Hepatocyte (in vitro differentiated cells): ENCODE measurements around the gene PLD5. TPM values are rescaled to one million over a fixed set of nuclear protein-coding genes. Genes with fewer than 3 reads are reported as not detected.
"Not testable (repeated sequence)": the region's sequence is repeated elsewhere in the genome, so short reads cannot be mapped to it uniquely, and the experiment has no call there.

Experiments
- DNase-seq: peaks from one replicate; pipeline ENCODE4 v3.0.0-alpha.2; 2016; ENCODE audit warnings: low spot score
- H2AFZ ChIP-seq: fragments of 200-600 bp; sonication (generic); 2 replicates; pipeline ENCODE4 v1.6.0; 2016; ENCODE audit warnings: antibody characterized with exemption, mild to moderate bottlenecking
- H3K27ac ChIP-seq: fragments of 200-600 bp; sonication (generic); 2 replicates; pipeline ENCODE4 v1.5.1; 2016; ENCODE audit warnings: mild to moderate bottlenecking
- H3K27me3 ChIP-seq: fragments of 200-600 bp; sonication (generic); 2 replicates; pipeline ENCODE4 v1.6.1; 2016
- H3K36me3 ChIP-seq: fragments of 200-600 bp; sonication (generic); replicated peaks from 2 replicates; pipeline ENCODE4 v1.5.1; 2016; ENCODE audit warnings: low read depth; ENCODE audit not compliant: insufficient read depth
- H3K4me1 ChIP-seq: fragments of 200-600 bp; sonication (generic); 2 replicates; pipeline ENCODE4 v1.5.1; 2016; ENCODE audit warnings: mild to moderate bottlenecking, moderate library complexity; ENCODE audit not compliant: insufficient read depth
- H3K4me2 ChIP-seq: fragments of 200-600 bp; sonication (generic); 2 replicates; pipeline ENCODE4 v1.6.0; 2016
- H3K4me3 ChIP-seq: fragments of 200-600 bp; sonication (generic); 2 replicates; pipeline ENCODE4 v1.5.1; 2016; ENCODE audit warnings: mild to moderate bottlenecking
- H3K79me2 ChIP-seq: fragments of 200-600 bp; sonication (generic); 2 replicates; pipeline ENCODE4 v1.6.0; 2017; ENCODE audit warnings: mild to moderate bottlenecking
- H3K9me2 ChIP-seq: fragments of 200-600 bp; sonication (generic); replicated peaks from 2 replicates; pipeline ENCODE4 v1.6.0; 2017; ENCODE audit warnings: mild to moderate bottlenecking; ENCODE audit not compliant: insufficient read depth
- H3K9me3 ChIP-seq: fragments of 200-600 bp; sonication (generic); 2 replicates; pipeline ENCODE4 v1.5.1; 2016; ENCODE audit warnings: low read depth, mild to moderate bottlenecking
- H4K20me1 ChIP-seq: fragments of 200-600 bp; sonication (generic); 2 replicates; pipeline ENCODE4 v1.6.0; 2016; ENCODE audit warnings: mild to moderate bottlenecking; ENCODE audit not compliant: insufficient read depth, poor library complexity, severe bottlenecking
- CTCF ChIP-seq: fragments of 200-600 bp; sonication (generic); IDR thresholded peaks from 2 replicates; pipeline ENCODE4 v1.5.1; 2016; ENCODE audit warnings: antibody characterized with exemption, mild to moderate bottlenecking; ENCODE audit not compliant: poor library complexity
- EZH2 ChIP-seq: fragments of 200-600 bp; sonication (generic); IDR thresholded peaks from 2 replicates; pipeline ENCODE4 v1.6.1; 2016; ENCODE audit warnings: antibody characterized with exemption, mild to moderate bottlenecking, borderline replicate concordance
- EZH2phosphoT487 ChIP-seq: fragments of 200-600 bp; sonication (generic); IDR thresholded peaks from one replicate; pipeline ENCODE4 v1.6.1; 2018; ENCODE audit warnings: antibody characterized with exemption, mild to moderate bottlenecking, low read depth, moderate library complexity; ENCODE audit not compliant: unreplicated experiment, severe bottlenecking
- WGBS: methylation state at CpG from one replicate; pipeline ENCODE4 v1.1.6; 2016; ENCODE audit warnings: low lambda C conversion rate; ENCODE audit errors: missing lambda C conversion rate; 5-methylcytosine and 5-hydroxymethylcytosine counted together
- polyA plus RNA-seq: library from polyadenylated mRNA; unstranded; fragments of >200 nt; fragmentation: Nextera tagmentation; extraction: Ambion mirVana; gene quantifications from 2 replicates; pipeline ENCODE4 v1.2.1, GENCODE V29; 2016
- total RNA-seq: library from RNA; depleted of rRNA; stranded (reverse); fragments of >200 nt; gene quantifications from 2 replicates; pipeline ENCODE4 v1.2.3, GENCODE V29; 2014

PLD5 gene
- total and polyA plus RNA-seq, 2 experiments from 2014 or later, result 0.33 to 0.58 TPM

- Histone ChIP-seq H3K9me2 (no peaks in the 10 kb centered on the region), H3K9me3 (no peaks in the 10 kb centered on the region), H2AFZ (no peak overlapping the region), H3K27me3 (no peaks in the 10 kb centered on the region), H3K4me1 (no peaks in the 10 kb centered on the region), H3K79me2 (no peaks in the 10 kb centered on the region), H3K4me2 (no peak overlapping the region), H3K4me3 (no peak overlapping the region), H3K27ac (no peak overlapping the region), H4K20me1 (no peaks in the 10 kb centered on the region), H3K36me3 (no peaks in the 10 kb centered on the region)
- 86% methylated on average over 4 of the region's 4 CpGs for whole genome bisulfite sequencing
- TF ChIP-seq EZH2 (no peak), CTCF (no peak), EZH2phosphoT487 (no peak)
- no peak for DNase-seq
These were observed 339.5 kb downstream of the PLD5 start for GRCh38 chr1:242184955-242185354.

- not testable (repeated sequence) for H3K4me1 ChIP-seq, H2AFZ ChIP-seq, H3K27me3 ChIP-seq, H3K36me3 ChIP-seq, H3K9me3 ChIP-seq, H4K20me1 ChIP-seq, H3K27ac ChIP-seq, H3K9me2 ChIP-seq, DNase-seq, H3K4me3 ChIP-seq, H3K79me2 ChIP-seq, H3K4me2 ChIP-seq
- 79% methylated on average over 5 of the region's 5 CpGs for WGBS
These were observed 344.7 kb downstream of the PLD5 start for GRCh38 chr1:242179767-242180166.

GRCh38 chr1:242178924-242179708 is 345.4 kb downstream of the PLD5 start:
- Histone ChIP-seq H3K9me3 (no peaks in the 10 kb centered on the region), H3K4me3 (no peak overlapping the region), H3K79me2 (no peaks in the 10 kb centered on the region), H2AFZ (no peak overlapping the region), H4K20me1 (no peaks in the 10 kb centered on the region), H3K9me2 (no peaks in the 10 kb centered on the region), H3K4me1 (no peaks in the 10 kb centered on the region), H3K27ac (no peak overlapping the region), H3K36me3 (no peaks in the 10 kb centered on the region), H3K27me3 (no peaks in the 10 kb centered on the region), H3K4me2 (no peak overlapping the region)
- 70% methylated on average over 8 of the region's 8 CpGs for WGBS
- no peak for DNase-seq
- TF ChIP-seq EZH2phosphoT487 (no peak), CTCF (no peak), EZH2 (no peak)

- H3K4me2 ChIP-seq, result no peak overlapping the region
- 70% methylated on average over 2 of the region's 2 CpGs for WGBS
- H3K9me2 ChIP-seq, result no peaks in the 10 kb centered on the region
- no peak overlapping the region for H3K27ac ChIP-seq
- no peak overlapping the region for H2AFZ ChIP-seq
- no peaks in the 10 kb centered on the region for H4K20me1 ChIP-seq
- no peaks in the 10 kb centered on the region for H3K27me3 ChIP-seq
- no peaks in the 10 kb centered on the region for H3K9me3 ChIP-seq
- no peak for TF ChIP-seq CTCF
- TF ChIP-seq EZH2phosphoT487, result no peak
- no peak for TF ChIP-seq EZH2
- H3K79me2 ChIP-seq, result no peaks in the 10 kb centered on the region
- H3K4me1 ChIP-seq, result no peaks in the 10 kb centered on the region
- no peak overlapping the region for H3K4me3 ChIP-seq
- no peak for DNase-seq
- no peaks in the 10 kb centered on the region for H3K36me3 ChIP-seq
These were observed 346.1 kb downstream of the PLD5 start for GRCh38 chr1:242178436-242178835.
